Measurements from ENCODE around the gene C15orf39.

DNA sequence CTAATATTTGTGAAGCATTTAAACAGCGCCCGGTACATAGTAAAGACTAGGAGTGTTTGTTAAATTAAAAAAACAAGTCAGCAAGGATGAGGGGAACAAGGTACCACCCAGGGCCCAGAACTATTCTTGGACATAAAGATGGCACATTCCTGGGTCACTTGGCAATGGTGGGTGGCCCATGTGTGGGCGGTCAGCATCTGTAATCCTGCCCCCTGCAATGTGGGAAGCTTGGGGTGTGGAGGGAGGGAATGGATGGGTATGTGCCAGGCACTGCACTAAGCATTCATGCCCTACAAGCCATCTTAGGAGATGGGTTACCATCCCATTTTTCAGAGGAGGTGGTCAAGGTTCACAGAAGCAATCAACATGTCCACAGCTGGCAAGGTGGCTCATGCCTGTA, 7.3 kb upstream of the C15orf39 start:
- TF ChIP-seq, protein P1, sequence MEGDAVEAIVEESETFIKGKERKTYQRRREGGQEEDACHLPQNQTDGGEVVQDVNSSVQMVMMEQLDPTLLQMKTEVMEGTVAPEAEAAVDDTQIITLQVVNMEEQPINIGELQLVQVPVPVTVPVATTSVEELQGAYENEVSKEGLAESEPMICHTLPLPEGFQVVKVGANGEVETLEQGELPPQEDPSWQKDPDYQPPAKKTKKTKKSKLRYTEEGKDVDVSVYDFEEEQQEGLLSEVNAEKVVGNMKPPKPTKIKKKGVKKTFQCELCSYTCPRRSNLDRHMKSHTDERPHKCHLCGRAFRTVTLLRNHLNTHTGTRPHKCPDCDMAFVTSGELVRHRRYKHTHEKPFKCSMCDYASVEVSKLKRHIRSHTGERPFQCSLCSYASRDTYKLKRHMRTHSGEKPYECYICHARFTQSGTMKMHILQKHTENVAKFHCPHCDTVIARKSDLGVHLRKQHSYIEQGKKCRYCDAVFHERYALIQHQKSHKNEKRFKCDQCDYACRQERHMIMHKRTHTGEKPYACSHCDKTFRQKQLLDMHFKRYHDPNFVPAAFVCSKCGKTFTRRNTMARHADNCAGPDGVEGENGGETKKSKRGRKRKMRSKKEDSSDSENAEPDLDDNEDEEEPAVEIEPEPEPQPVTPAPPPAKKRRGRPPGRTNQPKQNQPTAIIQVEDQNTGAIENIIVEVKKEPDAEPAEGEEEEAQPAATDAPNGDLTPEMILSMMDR (IDR thresholded peaks at IDR 0.05; ENCODE audit: low read depth, low read length): no peak
- no peak for TF ChIP-seq EZH2phosphoT487 (IDR thresholded peaks at IDR 0.05; ENCODE audit: low read depth)

Measured in OCI-LY3 (cell line).